Measurements from ENCODE around the gene FCHSD2. TPM values are rescaled to one million over a fixed set of nuclear protein-coding genes. Genes with fewer than 3 reads are reported as not detected.
"Not testable (repeated sequence)": the region's sequence is repeated elsewhere in the genome, so short reads cannot be mapped to it uniquely, and the experiment has no call there.

Gene FCHSD2
- total RNA-seq, 1 donor from 2014 or later: 26.3 TPM

DNA sequence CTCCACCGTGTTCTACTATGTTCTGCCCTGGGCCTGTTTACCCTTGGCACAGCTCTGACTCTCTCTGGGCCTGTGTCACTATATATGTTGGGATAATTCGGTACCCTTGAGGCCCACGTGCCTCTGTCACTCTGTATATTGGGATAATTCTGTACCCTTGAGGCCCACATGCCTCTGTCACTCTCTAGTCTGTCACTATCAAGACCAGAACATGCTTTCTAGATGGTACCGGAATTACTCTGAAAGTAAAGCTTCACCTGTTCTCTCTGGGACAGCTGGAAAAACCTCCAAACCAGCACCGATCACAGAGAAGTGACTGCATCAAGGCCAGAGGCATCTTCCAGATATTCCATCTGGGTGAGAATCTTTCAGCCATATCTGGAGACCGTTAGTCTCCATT, 9.3 kb upstream of the FCHSD2 start:
- DNase-seq: peak; percentile 62

DNA sequence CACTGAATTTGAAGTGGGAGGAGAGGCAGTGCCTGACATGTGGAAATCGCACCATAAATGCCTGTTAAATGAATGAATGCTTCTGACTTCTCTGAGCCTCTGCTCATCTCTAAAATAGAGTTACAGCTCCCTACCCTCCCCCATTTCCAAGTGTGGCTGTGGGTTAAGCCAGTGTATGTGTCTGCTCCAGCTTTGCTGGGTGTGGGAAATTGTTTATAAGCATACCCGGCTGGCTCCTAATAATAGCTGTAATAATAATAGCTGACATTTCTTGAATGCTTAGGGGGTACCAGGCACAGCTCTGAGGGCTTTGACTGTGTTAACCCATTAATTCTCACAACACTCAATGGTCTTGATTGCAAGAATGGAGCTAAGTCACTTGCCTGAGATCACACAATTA, 7.0 kb upstream of the FCHSD2 start:
- peak; percentile 71 for DNase-seq

DNA sequence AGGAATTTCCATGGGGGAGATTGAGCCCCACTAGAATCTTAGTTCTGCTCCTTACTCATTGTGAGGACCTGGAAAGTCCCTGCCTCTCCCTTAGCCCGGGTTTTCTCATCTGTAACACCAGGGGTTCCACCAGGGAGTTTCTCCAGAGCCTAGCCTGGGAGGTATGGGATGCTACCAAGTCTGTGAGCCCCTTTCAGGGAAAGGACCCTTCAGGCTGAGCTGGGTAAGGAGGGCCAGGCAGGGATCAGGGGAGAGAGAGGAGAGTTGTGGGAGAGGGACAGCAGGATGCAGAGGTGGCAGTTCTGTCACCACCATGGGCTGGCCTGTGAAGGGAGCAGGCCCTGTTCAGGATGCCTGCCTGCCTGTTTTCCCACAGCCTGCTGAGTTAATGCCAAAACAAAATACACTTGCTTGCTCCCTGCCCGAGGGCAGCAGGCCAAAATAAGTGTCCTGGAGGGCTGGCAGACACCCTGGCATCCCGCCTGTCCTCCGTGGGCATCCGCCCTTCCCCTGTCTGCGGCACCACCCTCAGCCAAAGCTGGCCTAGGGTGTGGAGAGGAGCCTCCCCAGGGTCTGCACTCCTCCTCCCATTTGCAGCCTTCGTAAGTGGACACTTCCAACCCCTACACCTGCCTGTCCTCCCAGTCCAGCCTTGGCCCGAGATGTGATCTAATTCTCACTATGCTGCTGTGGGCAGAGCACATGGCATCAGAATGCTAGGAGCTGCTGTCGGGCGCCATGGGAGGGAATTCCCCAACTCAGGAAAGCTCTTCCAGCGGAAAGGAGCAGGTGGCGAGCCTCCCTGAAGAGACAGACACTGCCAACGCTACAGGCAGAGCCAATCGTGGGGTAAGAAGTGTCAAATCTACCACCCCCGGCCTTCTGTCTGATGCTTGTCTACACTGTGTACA, 5.9 kb upstream of the FCHSD2 start:
- DNase-seq: peak; percentile 82

DNA sequence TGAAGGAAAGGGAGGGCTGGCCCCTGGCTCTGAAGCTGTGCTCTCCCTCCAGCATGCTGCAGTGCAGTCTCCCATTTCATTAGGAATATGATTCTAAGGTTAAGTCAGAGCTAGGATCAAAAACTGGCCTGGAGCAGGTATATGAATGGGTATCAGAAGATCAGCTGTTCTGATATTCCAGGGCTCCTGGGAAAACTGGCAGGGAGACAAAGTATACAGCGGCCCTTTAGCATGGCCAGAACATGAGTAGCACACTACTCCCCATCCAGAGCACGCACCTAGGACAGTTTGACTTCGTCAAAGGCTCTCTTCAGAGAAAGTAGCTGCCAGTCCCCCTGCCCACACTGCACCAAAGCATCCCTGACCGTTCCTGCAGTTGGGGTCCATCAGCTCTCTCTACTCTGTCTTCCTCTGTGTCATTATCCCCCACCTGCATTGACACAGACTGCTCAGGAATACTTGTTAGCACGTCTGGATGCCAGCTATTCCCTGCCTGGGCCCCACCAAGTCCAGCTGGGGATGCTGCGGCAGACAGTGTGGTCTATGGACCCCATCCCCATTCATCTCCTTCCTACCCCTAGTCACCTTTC, 4.0 kb upstream of the FCHSD2 start:
- DNase-seq: no peak

DNA sequence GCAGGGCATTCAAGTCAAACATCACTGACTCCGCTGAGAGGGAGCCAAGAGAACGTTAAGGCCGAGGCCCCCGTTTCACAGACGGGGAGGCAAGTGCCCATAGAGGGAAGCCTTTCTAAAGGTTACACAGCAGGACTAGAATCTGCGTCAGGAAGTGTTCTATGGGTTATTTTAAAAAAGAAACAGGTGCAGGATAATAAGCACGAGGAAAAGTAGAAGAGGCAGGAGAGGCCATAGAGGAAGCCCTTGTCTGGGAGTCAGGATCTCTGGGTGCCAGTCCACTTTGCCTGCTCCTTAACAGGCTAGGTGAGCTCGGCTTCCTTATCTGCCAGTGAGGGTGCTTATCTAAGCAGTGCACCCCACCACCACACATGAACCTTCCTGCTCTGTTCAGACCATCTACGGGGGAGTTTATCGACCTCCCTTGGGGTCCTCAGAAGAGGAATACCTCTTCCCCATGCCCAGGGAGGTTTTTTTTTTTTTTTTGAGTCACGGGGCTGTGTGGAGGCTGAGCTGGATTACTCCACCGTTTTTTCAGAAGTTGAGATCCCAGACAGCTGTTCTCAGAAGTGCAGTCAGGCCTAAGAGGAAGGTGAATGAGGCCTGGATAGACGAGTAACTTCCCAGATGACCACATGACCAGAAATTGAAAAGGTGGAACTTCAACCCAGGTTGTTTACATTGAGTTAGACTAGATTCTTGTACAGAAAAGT, 1.2 kb upstream of the FCHSD2 start:
- peak; percentile 70 for DNase-seq

DNA sequence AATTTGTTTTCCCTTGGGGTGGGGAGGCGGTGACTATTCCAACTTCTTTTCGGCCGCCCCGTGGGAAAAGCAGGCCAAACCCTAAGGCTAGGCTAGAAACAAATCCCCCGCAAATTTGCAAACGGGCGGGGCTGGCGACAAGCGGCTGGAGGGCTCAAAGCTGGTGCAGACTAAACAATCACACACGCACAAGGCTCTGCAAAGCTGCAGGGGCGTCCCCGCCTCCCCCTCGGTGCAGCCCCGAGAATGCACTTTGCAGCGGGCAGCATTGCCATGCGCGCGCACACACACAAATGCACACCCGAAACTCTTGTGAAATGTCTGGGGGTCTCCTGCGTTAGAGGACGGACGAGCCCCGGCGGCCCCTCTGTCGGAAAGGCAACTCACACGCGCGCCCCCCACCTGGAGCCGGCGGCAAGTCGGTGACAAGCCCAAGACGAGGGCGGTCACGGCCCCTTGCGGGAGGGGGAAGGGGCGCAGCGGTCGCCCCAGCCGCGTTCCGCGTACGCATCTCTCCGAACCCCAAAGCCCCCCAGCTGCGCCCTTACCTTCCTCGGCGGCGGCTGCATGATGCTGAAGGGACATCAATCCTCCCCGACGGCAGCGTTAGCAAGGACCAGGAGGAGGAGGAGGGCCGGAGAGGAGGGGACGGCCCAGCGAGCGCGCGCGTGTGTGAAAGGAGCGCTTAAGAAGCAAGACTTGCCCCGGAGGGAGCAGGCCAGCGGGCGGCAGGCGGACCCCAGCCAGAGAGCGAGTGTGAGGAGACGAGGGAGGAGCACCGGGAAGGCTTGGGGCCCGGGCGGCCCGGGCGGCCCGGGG, 600 bp downstream of the FCHSD2 start:
- peak; percentile 87 for DNase-seq

- DNase-seq: no peak
Measured at GRCh38 chr11:73141031-73141308, 1.1 kb downstream of the FCHSD2 start.

DNA sequence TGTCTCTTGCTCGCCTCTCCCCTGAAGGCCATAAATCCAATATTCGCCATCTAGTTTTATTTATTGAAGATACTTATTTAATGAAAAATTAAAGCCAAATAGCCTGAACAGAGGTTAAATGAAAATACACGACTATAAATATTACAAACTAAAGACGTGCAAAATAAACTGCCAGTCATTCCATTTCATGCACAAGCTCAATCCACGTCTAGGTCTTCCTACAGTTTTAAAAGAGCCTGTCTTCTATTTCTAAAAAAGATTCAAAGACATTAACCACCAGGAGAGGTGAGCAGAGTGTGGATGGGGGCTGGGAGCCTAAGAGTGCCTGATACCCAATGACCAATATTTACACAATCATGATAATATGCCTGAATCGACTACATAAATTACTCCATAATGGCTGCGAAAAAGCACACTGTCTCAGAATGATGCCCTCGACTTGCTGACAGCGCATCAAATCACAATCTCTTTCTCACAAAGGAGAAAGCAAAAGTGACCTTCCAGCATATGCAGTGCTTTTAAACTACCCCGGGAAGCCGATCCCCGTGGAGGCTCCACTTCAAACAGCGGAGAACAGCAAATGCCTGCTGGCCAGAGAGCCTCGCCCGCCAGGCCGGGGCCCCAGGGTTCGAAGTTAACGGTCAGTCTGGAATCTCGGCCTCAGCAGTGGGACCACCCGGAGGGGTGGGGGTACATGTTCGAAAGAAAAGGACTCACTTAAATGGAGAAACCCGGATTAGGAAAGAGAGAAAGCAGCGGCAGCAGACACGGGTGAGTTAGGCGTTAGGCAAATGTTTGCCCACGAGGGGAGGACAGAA, 1.7 kb downstream of the FCHSD2 start:
- DNase-seq: peak; percentile 45

GRCh38 chr11:73139476-73140198, 2.5 kb downstream of the FCHSD2 start:
- peak; percentile 26 for DNase-seq

- no peak for DNase-seq
Measured at GRCh38 chr11:73137944-73138274, 4.2 kb downstream of the FCHSD2 start.

GRCh38 chr11:73137262-73137943, 4.7 kb downstream of the FCHSD2 start:
- no peak for DNase-seq

DNA sequence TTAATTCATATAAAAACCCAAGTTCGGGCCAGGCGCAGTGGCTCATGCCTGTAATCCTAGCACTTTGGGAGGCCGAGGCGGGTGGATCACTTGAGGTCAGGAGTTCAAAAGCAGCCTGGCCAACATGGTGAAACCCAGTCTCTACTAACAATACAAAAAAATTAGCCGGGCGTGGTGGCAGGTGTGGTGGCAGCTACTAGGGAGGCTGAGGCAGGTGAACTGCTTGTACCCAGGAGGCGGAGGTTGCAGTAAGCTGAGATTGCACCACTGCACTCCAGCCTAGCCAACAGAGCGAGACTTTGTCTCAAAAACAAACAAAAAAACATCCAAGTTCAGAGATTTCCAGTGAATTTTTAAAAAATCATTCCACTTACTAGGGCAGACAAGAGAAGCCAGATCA, 5.4 kb downstream of the FCHSD2 start:
- DNase-seq: not testable (repeated sequence)

- no peak for DNase-seq
Measured at GRCh38 chr11:73135346-73136284, 6.5 kb downstream of the FCHSD2 start.

GRCh38 chr11:73132349-73132748, 9.8 kb downstream of the FCHSD2 start:
- DNase-seq: not testable (repeated sequence)

GRCh38 chr11:73130181-73130580, 11.9 kb downstream of the FCHSD2 start:
- DNase-seq: no peak

GRCh38 chr11:73129198-73129597, 12.9 kb downstream of the FCHSD2 start:
- no peak for DNase-seq

DNA sequence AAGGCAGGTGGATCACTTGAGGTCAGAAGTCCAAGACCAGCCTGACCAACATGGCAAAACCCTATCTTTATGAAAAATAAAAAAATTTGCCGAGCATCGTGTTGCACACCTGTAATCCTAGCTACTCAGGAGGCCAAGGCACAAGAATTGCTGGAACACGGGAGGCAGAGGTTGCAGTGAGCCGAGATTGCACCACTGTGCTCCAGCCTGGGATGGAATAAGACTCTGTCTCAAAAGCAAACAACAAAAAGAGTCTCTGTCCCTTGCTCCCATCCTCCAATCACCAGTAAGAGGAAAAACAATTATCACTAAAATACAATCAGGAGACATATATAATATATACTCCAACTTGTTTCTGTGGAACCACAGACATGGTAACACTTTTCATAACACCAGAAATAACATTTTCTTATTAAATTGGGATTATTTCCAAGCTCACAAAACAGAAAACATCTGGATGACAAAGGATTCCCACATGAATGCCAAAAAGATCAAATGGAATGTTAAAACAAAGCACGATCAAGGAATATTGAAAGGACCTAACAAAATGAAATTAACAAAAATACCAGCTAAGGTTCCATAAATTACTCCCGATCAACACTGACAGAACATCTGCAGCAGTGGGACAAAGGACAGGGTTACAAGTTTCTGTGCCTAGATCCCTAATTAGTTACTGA, 15.2 kb downstream of the FCHSD2 start:
- DNase-seq: no peak

DNA sequence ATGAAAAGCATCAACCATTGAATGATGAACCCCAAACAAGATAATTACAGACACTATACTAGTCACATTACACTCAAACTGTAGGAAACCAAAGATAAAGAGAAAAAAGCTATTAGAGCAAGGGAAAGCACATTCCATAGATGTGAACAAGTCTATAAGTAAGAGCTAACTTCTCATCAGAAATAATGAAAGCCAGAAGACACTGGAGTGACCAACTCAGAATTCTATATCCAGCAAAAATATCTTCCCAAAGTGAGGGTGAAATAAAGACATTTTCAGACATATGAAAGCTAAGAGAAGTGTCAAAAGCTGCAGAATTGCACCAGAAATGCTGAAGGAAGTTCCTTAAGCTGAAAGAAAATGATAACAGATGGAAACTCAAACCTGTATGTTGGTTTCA, 17.3 kb downstream of the FCHSD2 start:
- no peak for DNase-seq

- DNase-seq: not testable (repeated sequence)
Measured at GRCh38 chr11:73123892-73124291, 18.2 kb downstream of the FCHSD2 start.
